ENCODE data around the gene BTBD16.

Gene BTBD16

DNA sequence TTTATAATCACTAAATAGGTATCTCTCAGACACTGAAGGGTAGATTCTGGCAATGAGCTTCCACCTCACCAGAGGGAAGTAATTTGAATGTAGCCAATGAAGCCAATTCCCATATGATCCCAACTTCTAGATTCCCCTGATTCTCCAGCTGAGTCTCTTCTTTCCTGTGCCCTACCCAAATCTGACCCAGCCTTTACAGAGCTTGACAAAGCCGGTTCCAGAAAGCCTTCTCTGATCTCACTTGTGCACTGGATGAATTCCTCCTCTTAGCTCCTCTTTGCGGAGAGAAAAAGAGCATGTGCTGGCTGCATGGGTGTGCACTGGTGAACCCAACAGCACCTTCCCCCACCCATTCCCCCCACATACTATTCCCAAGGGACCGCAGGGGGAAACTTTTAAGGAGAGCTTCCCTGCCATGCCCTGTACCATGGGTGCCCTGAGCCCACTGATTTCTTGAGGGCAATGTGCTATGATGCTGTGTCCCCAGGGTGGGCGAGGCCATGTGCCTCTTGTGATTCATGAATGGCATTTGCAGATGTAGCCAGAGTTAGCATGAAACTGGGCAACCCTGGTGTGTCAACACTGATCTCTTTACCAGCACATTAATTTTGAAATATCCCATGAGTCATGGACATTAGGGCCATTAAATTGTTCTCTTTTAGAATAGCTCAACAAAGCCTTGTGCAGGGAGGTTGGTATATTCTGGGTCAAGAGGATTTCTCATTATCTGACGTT, 53.0 kb downstream of the BTBD16 start:
- no peak for DNase-seq

DNA sequence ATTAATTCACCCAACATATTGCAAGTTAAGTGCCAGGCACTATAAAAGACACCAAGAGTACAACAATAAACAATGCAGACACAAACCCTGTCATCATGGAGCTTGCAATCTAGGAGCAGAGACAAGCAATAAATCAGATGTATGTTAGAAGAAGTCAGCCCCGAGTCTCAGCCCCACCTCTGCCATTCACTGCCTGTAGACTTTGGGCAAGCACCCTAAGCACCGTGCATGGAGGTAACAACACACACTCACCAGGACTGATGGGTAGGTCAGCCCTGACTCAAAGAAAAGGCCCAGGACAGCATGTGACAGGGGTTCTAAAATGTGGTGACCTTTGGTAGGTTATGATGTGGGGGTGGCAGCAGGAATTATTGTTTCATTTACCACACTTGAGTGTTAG, 54.1 kb downstream of the BTBD16 start:
- DNase-seq, result no peak

DNA sequence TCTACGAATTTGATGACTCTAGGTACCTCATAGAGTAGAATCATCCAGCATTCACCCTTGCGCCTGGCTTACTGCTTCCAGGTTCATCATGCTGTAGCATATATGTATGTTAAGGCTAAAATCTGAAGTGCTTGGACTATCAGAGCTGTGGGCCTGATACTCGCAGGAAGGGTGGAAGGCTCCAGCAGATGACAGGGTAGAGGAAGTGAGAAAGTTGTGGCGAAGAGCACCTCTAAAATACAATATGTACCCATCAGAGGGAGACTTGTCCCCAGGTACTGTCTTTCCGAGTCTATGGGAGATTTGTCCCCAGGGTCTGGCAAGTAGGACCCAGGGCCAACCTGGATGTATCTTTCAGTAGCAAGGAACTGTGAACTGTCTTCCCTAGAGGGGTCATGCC, 55.3 kb downstream of the BTBD16 start:
- DNase-seq, result no peak

DNA sequence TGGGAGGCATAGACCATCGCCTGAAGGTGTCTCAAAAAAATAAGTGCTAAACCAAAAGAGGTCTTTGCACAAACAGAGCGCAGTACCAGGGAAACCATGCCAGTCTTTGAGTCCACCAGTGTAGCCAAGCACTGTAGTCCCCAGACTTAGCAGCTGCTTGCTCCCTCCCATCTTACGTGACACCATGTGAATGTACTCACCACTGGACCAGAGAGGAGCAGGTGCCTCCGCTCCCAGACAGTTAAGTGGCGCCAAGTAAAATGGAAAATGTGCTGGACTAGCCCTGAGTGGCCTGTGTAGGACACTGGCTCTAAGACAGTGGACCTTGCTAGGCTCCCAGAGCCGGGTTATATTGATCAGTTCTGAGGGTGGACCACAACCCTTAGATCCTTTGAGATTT, 55.7 kb downstream of the BTBD16 start:
- DNase-seq, result no peak

DNA sequence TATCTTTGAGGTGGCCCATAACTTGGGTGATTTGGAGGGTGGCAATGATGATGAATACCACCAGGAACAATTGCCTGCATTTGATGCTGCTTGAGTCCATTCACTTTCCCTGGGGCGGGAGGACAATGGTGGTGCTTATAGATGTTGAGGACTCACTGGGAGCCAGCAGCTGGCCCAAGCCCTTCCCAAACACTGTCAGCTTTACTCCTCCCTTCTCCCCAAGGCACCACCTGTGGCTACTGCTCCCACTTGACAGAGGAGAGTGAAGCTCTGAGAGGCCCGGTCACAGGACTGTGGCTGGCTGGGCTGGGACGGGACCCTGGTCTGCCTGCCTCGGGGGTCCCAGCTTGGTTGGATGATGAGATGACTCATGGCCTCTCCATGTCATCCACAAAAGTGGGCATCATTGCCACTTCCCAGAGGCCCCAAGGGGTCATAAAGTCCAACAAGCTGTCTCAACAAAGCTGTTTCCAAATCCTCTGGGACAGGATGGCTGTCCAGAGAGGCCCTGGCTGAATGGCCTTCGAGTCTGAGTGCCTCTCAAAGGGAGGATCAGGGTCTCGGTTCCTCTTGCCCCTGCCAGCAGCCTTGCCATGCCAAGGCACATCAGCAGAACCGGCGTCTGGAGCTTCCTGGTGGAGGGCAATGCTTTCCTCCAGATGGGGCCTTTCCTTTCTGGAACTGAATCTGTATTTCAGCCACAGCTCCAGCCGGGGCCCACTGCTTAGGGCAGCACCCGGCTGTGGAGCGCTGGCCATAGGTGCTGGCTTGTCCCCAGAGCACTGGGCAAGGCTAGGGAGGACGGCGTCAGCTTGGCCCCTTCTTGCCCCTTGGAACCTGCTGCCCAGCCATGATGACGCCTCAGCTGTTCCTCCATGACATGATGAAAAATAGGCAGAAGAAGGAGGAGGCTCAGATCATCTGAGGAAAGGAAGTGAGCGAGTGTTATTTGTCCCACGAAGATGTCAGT, 56.4 kb downstream of the BTBD16 start:
- DNase-seq, result no peak

DNA sequence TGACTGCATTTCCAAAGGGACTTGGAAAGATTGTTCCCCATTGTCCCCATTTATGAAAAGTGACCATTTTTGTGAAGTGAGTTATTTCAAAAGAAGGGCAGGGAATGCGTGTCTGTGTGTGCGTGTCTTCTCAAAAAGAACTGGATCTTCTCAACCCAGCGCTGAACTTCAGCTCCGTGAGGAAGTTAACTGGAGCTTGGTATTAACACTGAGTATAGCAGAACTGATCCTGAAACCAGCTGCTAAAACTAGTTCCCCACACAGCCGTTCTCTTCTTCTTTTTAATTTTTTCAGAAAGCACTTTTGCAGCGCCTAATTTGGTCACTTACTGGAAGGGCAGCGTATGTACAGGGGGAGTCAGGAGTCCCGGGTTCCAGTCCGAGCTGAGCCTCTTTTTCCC, 57.6 kb downstream of the BTBD16 start:
- no peak for DNase-seq

DNA sequence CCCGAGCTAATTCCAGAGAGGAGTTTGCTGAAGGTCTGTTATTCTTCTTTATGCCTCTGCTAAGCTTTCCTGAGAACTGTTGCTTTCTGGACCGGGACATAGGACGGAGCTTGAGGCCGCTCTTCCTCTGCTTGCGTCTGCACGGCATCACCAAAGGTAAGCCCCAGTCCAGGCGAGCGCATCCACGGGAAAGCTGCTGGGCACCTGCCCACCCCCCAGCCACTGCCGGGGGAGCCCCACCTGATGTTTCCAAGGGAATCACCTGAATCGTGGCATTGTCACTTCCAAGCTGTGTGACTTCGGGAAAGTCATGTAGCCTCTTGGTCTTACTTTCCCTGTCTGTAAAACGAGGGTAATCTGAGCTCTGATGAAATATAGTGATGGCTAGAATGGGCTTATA, 58.3 kb downstream of the BTBD16 start:
- no peak for DNase-seq

DNA sequence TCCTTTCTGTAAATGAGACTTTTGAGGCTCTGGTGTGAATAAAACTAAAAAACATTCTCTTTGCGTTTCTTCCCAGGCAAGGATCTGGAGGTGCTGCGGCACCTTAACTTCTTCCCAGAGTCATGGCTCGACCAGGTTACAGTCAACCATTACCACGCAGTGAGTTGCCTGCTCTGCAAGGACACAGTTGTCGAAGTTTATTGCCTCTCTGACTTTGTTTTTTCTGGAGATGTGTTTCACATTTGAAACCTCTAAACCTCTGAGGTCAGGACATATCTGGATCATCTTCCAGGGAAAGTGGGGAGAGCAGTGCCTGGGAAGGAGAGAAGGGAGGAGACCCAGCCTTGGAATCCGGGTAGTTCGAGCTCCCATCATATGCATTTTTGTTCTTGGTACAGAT, 60.0 kb downstream of the BTBD16 start:
- no peak for DNase-seq

DNA sequence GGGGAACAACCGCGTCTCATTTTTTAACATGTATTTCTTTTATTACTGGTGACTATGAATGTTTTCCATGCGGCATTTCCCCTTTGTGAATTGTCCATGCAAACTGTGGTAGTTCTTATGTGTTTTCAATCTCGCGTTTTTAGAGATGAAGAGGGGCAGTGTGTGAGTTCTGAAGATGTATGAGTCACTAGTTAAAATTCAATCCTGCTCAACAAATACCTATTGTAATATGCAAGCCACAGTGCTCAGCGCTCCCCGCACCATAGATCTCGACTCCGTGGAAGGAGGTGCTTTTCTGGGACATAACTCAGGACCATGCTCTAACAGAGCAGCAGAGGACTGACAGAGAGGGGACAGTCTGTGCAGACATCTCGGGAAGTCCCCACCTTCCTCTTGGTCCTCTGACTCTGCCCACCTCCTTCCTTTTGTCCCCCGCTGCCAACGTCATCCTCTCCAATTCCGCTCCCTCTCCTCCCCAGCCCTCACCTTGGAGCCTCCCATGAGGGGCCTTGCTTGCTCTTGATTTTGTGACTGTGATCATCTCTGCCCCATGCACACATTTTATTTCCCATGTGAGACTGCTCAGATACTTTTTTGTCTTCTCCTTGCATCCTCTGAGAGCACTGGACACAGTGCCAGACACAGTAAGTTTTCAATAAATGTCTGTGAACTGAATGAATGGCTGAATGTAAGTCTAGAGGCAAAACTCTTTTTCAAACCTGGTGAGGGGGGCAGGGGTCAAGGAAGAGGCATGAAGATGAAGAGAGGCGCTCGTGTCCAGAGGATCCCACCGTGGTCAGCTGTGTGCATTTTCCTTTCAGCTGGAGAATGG, 60.7 kb downstream of the BTBD16 start:
- DNase-seq, result no peak

DNA sequence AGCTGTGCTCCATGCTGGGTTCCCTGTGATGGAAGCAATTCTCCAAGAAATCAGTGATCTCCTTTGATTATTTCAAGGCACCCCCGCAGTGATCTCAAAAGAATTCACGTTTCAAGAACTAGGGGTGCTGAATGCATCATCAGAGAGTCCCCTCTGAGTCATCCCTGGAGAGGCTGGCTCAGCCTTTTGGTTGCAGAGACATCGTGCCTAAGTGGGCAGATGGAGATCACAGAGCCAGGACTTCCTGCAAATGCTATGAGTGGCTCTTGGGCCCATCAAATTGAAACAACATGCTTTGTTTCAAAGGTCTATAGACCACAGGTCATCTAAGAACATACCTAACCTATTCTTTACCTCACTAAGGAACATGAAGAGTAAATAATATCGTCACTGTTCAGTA, 61.9 kb downstream of the BTBD16 start:
- DNase-seq, result no peak

DNA sequence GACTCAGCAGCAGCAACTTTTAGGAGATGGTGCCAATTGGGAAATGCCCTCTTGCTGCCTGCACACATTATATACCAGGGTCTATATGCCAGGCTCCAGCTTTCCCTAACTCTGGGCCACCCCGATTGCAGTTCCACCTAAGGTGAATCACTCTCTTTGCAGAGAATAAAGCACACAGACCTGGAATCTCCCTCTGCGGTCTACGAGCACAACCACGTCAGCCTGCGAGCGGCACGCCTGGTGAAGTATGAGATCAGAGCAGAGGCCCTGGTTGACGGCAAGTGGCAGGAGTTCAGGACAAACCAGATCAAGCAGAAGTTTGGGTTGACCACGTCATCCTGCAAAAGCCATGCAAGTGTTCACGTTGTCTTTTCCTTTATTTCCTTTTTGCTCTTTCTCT, 65.2 kb downstream of the BTBD16 start:
- no peak for DNase-seq

DNA sequence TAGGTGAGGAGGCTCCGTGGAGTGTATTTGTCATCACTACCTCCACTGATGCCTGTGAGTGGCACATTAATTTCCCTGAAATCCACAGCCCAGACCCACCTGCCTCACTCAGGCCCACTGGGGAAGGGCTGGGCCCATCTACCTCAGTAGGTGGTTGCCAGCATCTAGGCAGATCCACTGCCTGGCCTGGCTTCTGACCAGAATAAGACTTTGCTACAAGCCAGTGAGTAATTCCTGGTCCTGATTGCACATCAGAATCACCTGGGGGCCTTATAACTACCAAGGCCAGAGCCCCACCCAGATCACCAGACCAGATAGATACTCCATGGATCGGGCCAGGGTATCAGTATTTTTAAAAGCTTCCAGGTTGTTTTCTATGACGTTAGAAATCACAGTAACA, 65.9 kb downstream of the BTBD16 start:
- no peak for DNase-seq

DNA sequence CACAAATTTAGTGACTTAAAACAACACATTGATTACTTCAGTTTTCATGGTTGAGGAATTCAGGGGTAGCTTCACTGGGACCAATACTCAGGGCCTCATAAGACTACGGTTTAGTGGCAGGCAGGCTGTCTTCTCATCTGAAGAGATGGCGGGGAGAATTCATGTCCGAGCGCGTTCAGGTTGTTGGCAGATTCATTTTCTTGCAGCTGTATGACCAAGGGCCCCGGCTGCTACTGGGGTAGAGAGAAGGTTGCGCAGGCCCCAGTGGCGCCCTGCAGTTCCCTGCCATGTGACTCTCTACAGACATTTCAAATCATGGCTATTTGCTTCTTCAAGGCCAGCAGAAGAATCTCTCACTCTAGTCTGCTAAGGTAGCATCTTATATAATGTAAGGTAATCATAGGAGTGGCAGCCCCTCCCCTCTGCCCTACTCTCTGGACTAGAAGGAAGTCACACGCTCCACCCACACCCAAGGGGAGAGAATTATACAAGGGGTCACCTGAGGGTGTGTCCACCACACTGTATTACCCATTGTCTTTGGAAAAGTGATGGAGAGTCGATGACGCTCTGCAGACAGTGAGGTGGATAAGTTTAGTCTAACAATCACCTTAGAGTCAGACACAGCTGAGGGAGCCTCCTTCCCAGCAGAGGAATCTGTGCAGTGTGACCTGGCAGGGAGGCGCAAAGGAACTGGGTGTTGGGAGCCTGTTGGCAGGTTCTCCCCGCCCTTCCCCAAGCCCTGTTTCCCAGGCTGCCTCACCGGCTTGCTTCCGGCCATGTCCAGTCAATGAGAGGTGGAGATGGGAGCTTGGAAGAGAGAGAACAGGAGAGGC, 67.7 kb downstream of the BTBD16 start:
- no peak for DNase-seq

DNA sequence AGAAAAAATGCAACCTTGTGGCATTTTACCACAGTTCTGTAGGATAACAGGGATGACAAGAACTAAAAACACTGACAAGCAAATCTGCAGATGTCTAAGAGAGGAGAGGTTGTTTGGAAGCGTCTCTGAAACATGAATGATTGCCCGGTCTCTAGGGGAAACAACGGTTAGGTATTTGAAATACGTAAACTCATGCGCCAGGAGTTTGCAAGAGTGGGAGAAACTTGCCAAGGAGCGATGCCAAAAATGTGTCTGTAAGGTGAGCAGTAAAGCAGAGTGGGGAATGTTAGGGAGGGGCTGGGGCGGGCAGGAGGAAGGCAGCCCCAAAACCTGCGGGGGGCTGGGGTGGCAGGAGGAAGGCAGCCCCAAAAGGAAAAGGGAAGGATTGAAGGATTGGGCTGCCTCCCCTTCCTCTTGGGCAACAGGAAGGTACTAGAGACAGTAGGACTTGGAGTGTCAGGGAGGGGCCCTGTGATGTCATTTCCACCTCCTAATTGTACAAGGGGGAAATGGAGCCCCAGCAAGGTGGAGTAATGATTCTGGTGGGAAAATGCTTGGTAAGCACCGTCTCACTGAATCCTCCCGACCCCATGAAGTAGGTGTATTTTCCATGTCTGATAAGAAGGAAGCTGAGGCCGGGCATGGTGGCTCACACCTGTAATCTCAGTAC, 70.2 kb downstream of the BTBD16 start:
- DNase-seq, result no peak

DNA sequence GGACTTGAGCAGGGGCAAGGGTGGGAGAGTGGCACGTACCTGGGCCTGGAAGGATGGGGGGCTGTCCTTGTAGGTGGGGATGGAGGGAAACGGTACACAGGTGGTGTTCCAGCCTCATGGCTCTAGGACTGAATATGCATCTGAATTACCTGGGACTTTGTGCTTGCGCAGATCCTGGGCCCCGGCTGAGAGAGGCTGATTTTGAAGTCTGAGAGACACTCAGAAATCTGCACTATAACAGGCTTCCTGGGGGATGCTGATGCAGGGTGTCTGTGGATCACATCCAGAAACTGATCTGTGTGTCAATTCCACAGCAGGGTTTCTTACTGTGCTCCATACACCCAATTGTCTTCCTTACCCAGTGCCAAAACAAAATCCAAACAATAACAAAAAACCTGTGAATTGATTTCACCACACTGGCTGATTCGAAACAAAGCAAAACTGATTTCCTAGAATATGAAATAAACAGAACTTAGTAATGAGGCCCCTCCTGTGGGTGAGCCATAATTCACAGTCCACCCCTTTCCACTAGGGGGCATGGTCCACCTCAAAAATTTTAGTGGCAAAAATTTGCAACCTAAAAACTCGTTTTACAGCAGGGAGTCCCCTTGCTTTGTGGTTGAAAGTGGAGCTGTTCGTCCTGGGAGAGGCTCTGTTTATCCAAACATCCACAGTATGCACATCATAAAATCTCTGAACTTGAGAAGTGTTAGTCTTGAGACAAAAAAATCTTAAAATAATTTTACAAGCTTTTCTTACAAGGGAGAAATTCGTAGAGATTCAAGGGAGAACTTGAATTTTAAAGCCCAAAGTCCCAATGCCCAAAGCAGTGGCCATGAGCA, 71.4 kb downstream of the BTBD16 start:
- no peak for DNase-seq

DNA sequence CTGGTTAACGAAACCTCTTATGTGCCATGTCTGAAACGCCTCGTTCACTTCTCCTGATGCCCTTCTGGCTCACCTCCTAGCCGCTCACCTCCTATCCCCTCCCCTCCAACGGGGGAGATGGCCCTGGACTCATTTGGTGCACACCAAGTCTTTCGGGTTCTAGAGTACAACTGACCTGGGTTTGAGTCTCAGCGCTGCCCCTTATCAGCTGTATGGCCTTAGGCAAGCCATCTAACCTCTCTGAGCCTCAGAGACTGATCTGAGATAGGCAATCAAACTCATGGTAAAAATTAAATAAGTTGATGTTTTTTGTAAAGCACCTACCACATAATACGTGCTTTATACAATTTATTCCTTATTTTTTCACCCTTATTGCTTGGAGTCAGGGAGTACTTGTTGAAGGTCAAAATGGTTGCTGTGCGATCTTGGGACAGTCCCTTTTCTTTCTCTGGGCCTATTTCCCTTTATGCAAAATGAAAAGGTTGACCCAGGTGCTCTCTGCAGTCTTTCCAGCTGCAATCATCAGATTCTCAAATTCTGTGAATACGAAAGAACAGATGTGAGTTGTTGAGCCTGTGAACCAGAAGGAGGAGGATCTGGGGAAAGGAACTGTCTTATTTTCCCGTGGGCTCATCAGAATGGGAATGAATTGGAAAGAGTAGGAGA, 72.2 kb downstream of the BTBD16 start:
- DNase-seq, result no peak

DNA sequence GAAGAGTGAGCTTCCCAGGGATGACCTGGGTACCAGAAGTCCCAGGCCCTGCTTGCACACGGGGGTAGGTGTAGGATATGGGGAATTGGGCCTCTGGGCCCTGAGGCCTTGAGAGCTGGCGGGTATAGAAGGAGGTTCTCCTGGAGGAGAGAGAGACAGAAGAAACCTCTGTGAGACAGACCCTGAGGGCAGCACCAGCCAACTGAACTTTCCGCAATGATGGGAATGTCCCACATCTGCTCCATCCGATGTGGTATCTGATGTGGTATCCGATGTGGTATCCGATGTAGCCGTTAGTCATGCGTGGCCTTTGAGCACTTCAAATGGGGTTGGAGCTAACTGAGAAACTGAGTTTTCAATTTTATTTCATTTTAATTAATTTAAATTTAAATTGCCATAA, 72.8 kb downstream of the BTBD16 start:
- no peak for DNase-seq

DNA sequence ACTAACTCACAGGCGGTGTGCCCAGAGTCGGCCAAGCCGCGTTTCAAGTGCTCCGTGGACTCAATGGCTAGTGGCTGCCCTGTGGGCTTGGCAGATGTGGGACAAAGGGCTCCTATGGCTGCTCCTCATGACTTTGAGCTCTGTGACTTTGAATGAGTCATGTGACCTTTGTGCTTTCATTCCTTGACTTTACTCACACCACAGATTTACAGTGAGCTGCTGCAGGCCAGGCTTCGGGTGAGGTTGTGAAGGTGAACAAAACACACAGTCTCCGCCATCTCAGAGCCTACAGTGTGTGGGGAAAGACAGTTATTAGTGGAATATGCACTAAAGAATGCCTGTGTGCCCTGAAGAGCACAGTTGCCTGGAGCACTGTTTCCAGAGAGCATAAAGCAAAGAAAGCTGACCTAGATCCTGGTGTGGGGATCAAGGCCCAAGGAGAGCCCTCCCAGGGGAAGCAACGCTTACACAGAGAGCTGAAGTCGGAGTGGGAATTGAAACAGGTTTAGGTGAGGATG, 73.7 kb downstream of the BTBD16 start:
- no peak for DNase-seq

DNA sequence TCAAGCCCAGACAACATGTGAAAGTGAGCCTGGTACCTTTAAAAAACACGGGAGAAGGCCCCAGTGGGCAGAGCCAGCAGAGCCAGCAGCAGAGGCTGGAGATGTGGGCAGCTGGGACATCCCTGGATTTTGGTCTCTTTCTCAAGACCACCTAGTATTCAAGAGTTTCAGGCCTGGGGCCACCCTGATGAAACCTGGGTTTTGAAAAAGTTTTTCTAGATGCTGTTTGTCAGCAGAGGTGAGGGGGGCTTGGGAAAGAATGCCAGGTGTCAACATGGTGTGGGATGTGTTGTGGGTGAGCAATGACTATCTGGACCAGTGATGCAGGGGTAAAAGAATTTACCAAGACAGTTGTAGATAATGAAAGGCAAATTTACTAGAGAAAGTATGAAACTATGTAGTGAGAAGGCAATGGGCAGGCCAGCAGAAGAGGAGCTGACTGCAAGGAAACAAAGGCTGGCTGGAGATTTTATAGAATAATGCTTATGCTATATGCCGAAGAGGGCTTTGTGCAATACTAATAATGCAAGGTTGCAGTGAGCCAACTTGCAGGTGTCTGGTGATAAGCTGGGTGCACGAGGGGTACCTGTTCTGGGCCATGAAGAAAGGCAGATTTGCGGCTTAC, 75.3 kb downstream of the BTBD16 start:
- DNase-seq, result no peak
